OCI-LY1 (cell line): ENCODE measurements around the gene USP9Y.

Experiments used
- CTCF ChIP-seq: fragments of 200-600 bp; sonication (generic), shearing (Covaris generic); IDR thresholded peaks from 2 replicates; pipeline ENCODE4 v1.5.1; 2017; ENCODE audit warnings: mild to moderate bottlenecking, antibody characterized with exemption, low read length, moderate library complexity, mixed read lengths
- EZH2 ChIP-seq: fragments of 200-600 bp; sonication (generic), shearing (Covaris generic); IDR thresholded peaks from 2 replicates; pipeline ENCODE4 v1.8.0; 2017; ENCODE audit warnings: borderline replicate concordance, mixed run types, mild to moderate bottlenecking, antibody characterized with exemption, low read length, moderate library complexity, mixed read lengths

DNA sequence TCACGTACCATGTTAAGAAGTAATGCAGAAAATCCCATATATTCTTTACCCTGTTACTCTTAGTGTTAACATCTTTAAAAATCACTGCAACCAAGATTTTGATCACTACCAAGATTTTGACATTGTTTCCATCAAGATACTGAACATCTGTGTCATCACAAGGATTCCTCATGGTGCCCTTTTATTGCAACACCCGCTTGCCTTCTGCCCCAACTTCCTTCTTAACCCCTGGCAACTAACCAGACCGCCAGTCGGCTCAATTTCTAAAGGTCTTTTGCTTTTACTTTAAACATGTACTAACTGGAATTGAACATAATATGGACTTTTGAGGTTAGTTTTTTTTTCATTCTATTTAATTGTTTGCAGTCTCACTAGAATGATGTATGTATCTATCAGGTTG lies 41.7 kb downstream of the USP9Y start:
- TF ChIP-seq CTCF (no peak), EZH2 (no peak)
